GM23248 (cell line): Measurements from ENCODE around the gene KRTAP10-11.

Experiments used
- EZH2 ChIP-seq: fragments of 200-600 bp; sonication (generic); IDR thresholded peaks from 2 replicates; pipeline ENCODE4 v1.6.1; 2018; ENCODE audit warnings: antibody characterized with exemption, mild to moderate bottlenecking; ENCODE audit not compliant: insufficient read depth, poor library complexity, severe bottlenecking
- EZH2phosphoT487 ChIP-seq: fragments of 200-600 bp; sonication (generic); IDR thresholded peaks from 2 replicates; pipeline ENCODE4 v1.6.1; 2018; ENCODE audit warnings: antibody characterized with exemption, moderate library complexity, mild to moderate bottlenecking, low read depth; ENCODE audit not compliant: insufficient read depth

DNA sequence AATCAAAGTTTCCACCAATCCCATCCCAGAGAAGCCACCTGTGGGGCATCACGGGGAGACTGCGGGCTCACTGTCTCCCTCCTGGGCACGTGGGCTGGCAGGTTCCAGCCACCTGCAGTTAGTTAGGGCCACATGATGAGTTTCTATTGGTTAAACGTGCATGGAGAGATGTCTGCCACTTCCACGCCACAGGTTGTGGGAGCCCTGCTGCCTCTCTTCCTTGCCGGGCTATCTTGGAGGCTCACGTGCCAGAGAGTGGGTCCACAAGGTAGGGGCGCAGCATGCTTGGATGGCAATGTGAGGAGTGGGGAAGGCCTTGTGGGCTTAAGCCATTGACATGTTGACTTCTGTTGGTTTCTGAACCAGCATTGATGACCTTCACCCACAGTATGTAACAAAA is 42.3 kb upstream of the KRTAP10-11 start:
- TF ChIP-seq EZH2 (no peak), EZH2phosphoT487 (no peak)
